NCI-H2107 treated with DMSO at 0.1 percent for 48 hours (cell line): Measurements from ENCODE around the gene MORC3.

Source experiments
- DNase-seq: peaks from one replicate; lab custom pipeline; 2025; ENCODE audit not compliant: unreplicated experiment; lab: John Stamatoyannopoulos, UW

The MORC3 gene

DNA sequence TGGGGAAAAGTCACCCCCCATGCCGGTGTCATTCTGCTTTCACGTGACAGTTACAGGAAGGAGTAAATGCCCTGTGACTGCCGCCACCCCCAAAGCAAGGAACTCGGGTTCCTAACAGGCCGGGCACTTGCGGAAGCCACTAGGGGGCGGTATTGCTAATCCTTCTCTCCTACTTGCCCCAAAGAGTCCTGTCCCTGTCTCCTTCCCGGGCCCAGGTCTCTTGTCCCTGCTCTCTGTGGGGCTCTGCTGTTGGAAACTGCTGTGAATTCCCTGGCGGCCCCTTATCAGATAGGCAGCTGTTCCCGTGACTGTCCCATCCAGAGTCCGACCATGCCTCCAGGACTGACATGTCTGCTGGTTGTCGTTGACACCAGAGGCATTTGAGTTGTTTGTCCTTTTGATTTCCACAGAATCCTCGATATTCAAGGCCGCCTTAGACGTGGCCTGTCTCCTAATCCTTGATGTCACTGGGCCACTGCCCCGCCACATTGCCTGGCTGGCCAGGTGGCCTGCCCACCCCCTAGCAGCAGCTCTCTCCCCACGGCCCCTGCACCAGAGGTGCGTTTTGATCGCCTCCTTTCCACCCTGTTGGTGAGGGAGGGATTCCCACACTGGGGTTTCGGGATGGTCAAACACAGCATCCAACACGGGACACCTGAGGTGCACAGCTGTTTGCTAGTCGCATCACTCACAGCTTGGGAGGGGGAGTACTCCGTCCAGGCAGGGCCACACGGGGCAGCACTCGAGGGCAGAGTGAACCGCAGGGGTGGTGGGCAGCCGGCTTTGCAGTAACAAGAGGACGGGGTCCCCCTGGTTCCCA is 102.5 kb downstream of the MORC3 start:
- DNase-seq = peak; percentile 38

- no peak for DNase-seq
Observed at GRCh38 chr21:36423771-36424433, 103.9 kb downstream of the MORC3 start.

- DNase-seq = no peak
Observed at GRCh38 chr21:36424592-36424991, 104.6 kb downstream of the MORC3 start.

DNA sequence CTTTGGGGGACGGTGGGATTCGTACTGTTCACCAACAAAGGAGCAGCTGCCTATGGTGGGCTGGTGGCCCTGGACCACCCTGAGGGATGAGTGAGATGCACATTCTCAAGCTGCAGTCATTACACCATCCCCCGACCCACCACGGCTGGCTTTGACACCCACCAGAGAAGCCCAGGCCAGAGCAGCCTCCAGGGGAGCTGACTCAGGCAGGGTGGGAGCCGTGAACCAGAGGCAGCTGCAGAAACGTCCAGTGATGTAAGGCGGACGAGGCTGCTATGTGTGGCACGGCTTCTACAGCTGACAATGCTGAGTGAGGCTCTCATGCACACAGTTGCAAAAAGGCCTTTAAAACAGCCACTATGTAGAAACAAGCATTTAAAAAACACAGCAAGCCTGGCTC is 105.3 kb downstream of the MORC3 start:
- DNase-seq = no peak
